ENCODE data around the gene UTS2.

DNA sequence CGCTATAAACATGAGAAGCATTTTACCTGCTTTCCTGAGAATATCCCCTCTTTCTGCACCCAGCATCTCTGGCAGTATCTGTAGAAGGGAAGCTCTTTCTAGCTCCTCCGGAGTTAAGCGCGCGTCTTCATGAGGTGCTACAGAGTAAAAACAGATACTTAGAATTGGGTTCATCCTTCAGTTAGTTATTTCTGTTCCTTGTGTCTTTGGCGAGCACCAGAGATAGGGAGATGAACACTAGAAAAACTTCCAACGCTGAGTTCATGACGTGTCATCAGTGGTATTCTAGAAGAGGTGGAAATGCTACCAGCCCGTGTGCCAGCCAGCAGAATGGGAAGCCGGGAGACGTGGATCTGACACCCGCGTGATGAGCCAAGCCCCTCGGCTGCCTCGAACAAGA, 2.1 kb downstream of the UTS2 start:
- TF ChIP-seq POLR2AphosphoS5 (IDR thresholded peaks at IDR 0.05; ENCODE audit: borderline replicate concordance, low read depth, low read length) (no peak), EZH2 (IDR thresholded peaks at IDR 0.05) (no peak)
